ENCODE results near the gene NKAP.
"Not testable (repeated sequence)": the region's sequence is repeated elsewhere in the genome, so short reads cannot be mapped to it uniquely, and the experiment has no call there.

The NKAP gene

GRCh38 chrX:119942173-119942819 lies 1.3 kb downstream of the NKAP start:
- no peak for DNase-seq (ENCODE audit: extremely low spot score, insufficient read length, low read depth)
- FAIRE-seq: peak; percentile 51

GRCh38 chrX:119941336-119941735 lies 2.2 kb downstream of the NKAP start:
- FAIRE-seq (peak; percentile 26), DNase-seq (ENCODE audit: extremely low spot score, insufficient read length, low read depth) (no peak)

GRCh38 chrX:119935215-119935874 lies 8.2 kb downstream of the NKAP start:
- no peak for FAIRE-seq

DNA sequence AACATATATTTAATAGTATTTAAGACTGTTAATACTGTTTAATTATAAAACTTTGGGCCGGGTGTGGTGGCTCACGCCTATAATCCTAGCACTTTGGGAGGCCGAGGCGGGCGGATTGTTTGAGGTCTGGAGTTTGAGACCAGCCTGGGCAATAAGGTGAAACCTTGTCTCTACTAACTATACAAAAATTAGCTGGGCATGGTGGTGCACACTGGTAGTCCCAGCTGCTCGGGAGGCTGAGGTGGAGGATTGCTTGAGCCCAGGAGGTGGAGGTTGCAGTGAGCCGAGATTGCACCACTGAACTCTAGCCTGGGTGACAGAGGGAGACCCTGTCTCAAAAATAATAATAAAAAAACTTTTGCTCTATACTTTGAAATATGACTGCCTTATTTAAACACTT lies 21.2 kb downstream of the NKAP start:
- not testable (repeated sequence) for FAIRE-seq; DNase-seq (ENCODE audit: extremely low spot score, insufficient read length, low read depth)

More at GRCh38 chrX:119935215-119935874, 8.2 kb downstream of the NKAP start:
- DNase-seq (ENCODE audit: extremely low spot score, insufficient read length, low read depth): no peak

GRCh38 chrX:119919835-119920585 lies 23.5 kb downstream of the NKAP start:
- FAIRE-seq: no peak
- no peak for DNase-seq (ENCODE audit: extremely low spot score, insufficient read length, low read depth)

GRCh38 chrX:119917877-119918276 lies 25.7 kb downstream of the NKAP start:
- DNase-seq (ENCODE audit: extremely low spot score, insufficient read length, low read depth): no peak
- no peak for FAIRE-seq

GRCh38 chrX:119916310-119916709 lies 27.2 kb downstream of the NKAP start:
- DNase-seq (ENCODE audit: extremely low spot score, insufficient read length, low read depth): no peak
- FAIRE-seq: no peak

GRCh38 chrX:119900976-119901375 lies 42.6 kb downstream of the NKAP start:
- FAIRE-seq (no peak), DNase-seq (ENCODE audit: extremely low spot score, insufficient read length, low read depth) (no peak)

DNA sequence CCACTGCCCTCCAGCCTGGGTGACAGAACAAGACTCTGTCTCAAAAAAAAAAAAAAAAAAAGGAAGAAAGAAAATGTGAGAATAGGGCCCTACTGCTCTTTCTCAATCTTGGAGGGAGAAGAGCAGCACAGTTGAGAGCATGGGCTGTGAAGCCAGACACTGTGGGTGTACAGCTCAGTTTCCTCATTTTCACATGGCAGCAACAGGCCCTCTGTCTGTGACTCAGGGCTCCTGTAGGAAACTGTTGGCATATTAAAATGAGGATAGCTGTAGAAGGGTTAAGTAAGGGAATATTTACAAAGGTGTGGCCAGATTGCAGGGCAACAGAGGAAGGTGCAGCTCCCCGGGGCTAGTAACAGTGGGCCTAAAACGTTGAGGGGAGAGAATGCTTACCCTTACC lies 44.4 kb downstream of the NKAP start:
- DNase-seq (ENCODE audit: extremely low spot score, insufficient read length, low read depth) (no peak), FAIRE-seq (no peak)

DNA sequence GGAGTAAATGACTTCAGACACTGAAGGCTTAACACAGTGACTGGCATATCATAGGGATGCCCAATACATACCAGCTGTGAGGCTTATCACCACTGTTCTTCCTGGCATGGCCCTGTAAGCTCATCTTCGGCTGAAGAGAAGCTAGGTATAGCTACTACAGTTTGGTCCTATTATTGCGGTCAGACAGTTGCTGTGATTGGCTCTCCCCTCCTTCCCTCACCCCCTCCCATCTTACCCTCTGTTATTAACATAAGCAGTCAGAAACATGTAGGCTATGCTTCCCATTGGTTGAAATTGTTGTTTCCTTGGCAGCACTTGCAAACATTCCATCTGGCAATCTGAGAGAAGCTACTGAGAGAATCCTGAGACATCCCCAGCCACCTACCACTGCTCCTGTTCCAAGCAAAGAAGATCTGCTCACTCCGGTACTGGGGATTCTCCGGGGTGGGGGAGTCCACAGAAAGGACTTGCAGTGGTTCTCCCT lies 47.7 kb downstream of the NKAP start, which contains the start of gene AKAP14:
TSS of gene AKAP14 (plus strand) at position 51 of the 484 bp plus-strand sequence. CDS start 7,331 bp downstream, outside the sequence.
- DNase-seq (ENCODE audit: extremely low spot score, insufficient read length, low read depth) (no peak), FAIRE-seq (no peak)

DNA sequence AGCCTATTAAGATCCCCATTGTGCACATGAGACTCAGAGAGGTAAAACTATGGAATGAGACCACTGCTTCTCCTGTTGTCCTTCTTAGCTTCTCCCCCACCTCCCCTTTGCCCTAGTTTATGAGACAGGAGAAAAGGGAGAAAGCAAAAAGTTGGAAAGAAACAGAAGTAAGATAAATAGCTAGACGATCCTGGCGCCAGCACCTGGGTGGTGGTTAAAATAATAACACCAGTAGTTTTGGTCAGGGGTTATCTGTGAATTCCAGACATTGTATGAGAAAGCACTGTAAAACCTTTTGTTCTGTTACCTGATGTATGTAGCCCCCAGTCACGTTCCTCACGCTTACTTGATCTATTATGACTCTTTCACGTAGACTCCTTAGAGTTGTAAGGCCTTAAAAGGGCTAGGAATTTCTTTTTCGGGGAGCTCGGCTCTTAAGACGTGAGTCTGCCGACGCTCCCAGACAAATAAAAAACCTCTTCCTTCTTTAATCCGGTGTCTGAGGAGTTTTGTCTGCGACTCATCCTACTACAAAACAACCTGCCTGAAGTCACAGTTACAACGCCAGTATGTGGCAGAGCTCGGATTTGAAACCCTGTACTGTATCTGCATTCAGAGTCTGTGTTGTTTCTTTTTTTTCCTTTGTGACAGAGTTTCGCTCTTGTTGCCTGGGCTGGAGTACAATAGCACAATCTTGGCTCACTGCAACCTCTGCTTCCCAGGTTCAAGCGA lies 51.4 kb downstream of the NKAP start:
- not testable (repeated sequence) for DNase-seq (ENCODE audit: extremely low spot score, insufficient read length, low read depth); FAIRE-seq

- not testable (repeated sequence) for FAIRE-seq; DNase-seq (ENCODE audit: extremely low spot score, insufficient read length, low read depth)
Measured at GRCh38 chrX:119890626-119891025, 52.9 kb downstream of the NKAP start.

GRCh38 chrX:119887721-119888425 lies 55.7 kb downstream of the NKAP start:
- no peak for DNase-seq (ENCODE audit: extremely low spot score, insufficient read length, low read depth)

DNA sequence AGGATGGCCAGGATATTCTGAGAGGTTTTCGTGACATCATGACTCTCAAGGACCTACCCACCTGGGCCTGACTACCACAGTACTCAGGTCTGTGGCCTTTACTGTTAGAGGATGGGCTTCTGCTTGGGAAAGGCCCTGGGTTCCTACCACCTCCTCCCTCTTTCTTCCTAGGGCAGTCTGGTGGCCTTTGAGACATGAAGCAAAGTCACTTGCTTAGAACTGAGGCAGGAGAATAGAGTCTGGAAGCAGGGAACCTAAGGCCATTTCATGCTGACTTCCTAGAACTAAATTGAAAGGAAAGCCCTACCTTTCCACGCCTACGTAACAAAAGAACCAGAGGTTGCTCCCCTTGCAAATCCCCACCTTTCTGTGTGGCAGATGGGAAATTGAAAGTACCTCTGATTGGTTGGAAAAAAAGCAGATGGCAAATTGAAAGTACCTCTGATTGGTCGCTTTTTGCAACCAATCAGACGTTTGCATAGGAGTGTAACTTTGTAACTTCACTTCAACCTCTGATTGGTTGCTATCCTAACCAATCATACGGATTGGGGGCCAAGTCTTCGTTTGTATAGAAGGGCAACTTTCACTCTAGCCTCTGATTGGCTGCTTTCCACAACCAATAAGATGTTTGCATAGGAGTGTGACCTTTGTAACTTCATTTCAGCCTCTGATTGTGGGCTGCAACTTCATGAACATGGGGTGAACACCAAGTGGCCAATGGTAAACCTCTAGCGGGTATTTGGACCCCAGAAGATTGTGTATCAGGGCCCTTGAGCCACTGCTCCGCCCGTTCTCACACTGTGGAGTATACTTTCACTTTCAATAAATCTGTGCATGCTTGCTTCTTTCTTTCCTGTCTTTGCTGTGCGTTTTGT lies 57.8 kb downstream of the NKAP start:
- FAIRE-seq: peak; percentile 73
- no peak for DNase-seq (ENCODE audit: extremely low spot score, insufficient read length, low read depth)

More at GRCh38 chrX:119887721-119888425, 55.7 kb downstream of the NKAP start:
- peak; percentile 82 for FAIRE-seq

- FAIRE-seq: peak; percentile 95
- no peak for DNase-seq (ENCODE audit: extremely low spot score, insufficient read length, low read depth)
Measured at GRCh38 chrX:119880552-119881437, 62.8 kb downstream of the NKAP start.

DNA sequence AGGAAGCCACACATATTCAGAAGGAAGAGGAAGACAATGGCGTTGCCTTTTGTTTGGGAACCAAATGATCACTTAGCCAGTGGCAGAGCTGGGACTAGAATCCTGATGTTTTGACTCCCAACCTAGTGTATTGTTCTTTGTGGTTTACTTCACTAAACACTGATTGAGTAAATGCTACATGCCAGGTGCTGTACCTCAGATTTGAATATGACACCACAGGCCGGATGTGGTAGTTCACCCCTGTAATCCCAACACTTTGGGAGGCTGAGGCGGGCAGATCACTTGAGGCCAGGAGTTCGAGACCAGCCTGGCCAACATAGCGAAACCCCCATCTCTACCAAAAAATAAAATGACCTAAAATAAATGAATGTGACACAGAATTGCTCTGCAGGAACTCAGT lies 63.5 kb downstream of the NKAP start:
- peak; percentile 66 for FAIRE-seq
- DNase-seq (ENCODE audit: extremely low spot score, insufficient read length, low read depth): no peak

DNA sequence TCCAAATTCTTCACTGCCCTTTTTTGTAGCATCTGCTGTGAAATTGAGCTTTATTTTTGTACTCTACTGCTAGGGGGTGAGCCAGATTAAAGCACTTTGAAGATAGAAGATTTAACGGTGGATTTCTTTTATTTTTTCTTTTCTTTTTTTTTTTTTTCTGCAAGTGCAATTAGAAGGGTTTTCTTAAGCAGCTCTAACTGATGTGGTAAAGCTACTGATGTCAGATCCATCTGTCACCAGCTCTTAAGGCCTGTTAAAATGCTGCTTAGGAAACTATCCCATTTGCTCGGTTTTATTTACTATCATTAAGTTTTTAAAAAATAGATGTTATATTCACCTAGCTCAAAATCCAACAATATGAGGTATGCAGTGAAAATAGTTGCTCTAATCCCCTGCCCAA lies 64.8 kb downstream of the NKAP start:
- DNase-seq (ENCODE audit: extremely low spot score, insufficient read length, low read depth) (no peak), FAIRE-seq (no peak)

All from GM18507 (cell line).